ENCODE results near the gene PJVK.

PJVK gene

DNA sequence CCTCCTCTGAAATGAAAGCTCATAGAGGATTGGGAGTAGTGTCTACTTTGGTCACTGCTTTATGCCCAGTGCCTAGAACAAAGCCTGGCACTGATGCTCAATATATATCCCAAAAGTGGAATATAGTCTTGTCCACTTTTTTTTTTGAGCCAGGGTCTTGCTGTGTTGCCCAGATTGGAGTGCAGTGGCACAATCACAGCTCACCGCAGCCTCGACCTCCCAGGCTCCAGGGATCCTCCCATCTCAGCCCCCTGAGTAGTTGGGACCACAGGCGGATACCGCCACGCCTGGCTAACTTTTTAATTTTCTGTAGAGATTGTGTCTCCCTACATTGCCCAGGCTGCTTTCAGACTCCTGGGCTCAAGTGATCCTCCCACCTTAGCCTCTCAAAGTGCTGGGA lies 23.4 kb downstream of the PJVK start:
- TF ChIP-seq, protein P1, sequence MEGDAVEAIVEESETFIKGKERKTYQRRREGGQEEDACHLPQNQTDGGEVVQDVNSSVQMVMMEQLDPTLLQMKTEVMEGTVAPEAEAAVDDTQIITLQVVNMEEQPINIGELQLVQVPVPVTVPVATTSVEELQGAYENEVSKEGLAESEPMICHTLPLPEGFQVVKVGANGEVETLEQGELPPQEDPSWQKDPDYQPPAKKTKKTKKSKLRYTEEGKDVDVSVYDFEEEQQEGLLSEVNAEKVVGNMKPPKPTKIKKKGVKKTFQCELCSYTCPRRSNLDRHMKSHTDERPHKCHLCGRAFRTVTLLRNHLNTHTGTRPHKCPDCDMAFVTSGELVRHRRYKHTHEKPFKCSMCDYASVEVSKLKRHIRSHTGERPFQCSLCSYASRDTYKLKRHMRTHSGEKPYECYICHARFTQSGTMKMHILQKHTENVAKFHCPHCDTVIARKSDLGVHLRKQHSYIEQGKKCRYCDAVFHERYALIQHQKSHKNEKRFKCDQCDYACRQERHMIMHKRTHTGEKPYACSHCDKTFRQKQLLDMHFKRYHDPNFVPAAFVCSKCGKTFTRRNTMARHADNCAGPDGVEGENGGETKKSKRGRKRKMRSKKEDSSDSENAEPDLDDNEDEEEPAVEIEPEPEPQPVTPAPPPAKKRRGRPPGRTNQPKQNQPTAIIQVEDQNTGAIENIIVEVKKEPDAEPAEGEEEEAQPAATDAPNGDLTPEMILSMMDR (IDR thresholded peaks at IDR 0.05; ENCODE audit: insufficient read depth, low read depth, low read length, missing control alignments): no peak
- H3K4me3 ChIP-seq (ENCODE audit: low read length): no peak overlapping the region
- no peak for DNase-seq (ENCODE audit: low read depth)

DNA sequence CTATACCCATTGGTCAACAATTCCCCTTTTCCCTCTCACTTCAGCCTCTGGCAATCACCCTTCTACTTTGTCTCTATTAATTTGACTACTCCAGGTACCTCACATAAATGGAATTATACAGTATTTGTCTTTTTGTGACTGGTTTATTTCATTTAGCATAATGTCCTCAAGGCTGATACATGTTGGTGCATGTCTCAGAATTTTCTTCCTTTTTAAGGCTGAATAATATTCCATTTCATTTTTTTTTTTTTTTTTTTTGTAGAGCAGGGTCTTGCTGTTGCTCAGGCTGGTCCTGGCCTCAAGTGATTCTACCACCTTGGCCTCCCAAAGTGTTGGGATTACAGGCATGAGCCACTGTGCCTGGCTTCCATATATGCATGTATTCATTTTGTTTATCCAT lies 25.3 kb downstream of the PJVK start:
- no peak for DNase-seq (ENCODE audit: low read depth)
- H3K4me3 ChIP-seq (ENCODE audit: low read length): no peak overlapping the region
- TF ChIP-seq, protein P1 (IDR thresholded peaks at IDR 0.05; ENCODE audit: insufficient read depth, low read depth, low read length, missing control alignments): no peak

DNA sequence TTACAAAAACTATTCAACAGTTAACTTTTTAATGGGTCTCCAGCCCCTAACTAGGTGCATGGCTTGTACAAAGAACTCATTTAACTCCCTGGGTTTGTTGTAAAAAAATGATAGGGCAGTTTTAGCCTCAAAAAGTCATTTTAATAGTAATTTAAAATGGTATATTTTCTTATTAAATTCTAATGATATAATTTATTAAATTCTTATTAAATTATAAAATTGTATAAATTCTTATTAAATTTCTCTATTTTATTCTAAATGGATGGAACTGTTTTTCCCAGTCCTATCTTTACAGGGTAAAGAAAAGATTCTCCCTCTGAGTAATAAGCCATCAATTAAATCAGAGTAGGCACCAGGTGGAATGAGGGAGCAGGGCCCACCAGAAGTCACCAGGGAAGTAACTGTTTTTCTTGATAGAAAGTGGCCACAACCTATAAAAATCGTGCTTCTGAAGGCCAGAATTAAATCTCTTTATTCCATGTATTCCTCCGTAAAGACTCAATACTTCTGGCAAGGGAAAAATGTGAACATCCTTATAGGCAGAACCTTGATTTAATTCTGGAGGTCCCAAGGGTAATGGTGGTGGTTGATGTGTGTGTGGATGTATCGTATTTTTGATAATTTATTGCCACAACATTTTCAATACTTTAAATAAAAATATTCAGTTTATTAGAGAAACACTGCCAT lies 26.4 kb downstream of the PJVK start:
- TF ChIP-seq, protein P1 (IDR thresholded peaks at IDR 0.05; ENCODE audit: insufficient read depth, low read depth, low read length, missing control alignments): no peak
- peak overlapping the region; percentile 98 for H3K4me3 ChIP-seq (ENCODE audit: low read length)
- no peak for DNase-seq (ENCODE audit: low read depth)

DNA sequence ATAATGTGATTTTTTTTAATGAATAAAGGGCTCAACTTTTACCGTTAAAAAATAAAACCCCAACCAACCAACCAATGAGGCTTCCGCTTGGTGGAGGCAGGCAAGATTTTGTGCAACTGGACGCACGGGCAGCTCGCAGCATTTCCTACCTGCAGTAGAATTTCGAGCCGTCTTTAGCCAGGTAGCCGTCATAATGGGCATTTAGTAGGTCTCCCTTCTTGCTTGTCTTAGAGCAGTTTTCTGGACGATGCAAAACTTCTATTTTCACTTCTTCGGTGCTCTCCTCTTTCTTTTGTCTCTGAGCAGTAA lies 26.9 kb downstream of the PJVK start:
- peak; percentile 15 for DNase-seq (ENCODE audit: low read depth)
- TF ChIP-seq, protein P1 (IDR thresholded peaks at IDR 0.05; ENCODE audit: insufficient read depth, low read depth, low read length, missing control alignments): no peak
- peak overlapping the region; percentile 98 for H3K4me3 ChIP-seq (ENCODE audit: low read length)

DNA sequence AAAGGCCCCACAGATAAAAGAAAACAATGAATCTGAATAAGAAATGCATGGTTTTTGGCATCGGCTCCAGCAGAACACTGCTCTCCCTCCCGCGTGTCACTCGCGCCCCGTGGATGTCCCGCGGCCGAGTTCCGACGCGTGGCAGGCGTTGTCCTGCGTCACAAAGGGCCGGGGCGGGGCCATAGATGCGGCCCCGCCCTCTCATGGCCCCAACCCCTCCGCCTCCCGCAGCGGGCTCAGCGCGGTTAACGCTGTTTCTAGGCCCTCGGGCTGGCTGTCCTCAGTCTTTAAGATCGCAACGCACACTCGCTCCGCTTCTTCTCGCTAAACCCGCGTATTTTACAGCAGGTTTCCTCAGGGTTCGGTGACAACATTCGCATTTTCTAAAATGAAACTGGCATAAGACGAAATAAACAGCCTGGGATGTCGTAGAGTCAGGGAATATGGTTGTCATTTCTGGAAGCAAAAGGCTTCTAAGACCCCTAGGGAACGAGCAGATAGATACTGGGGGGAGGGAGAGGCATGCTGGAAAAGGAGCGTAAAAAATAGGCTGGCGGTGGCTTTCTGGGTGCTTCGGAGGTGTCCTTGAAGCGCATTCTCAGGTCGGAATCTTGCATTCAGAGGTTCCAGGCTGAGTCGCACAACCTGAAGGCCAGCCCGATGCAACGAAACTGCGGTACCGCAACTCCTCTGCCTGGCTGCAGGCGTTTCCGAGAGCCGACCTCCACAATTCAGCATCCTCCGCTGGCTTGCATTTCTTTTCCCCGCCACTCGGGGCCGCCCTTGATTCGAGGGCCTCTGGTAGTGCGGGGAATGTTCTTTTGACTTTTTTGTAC lies 27.5 kb downstream of the PJVK start, which contains the start of gene FKBP7:
TSS of gene FKBP7 (minus strand) at position 162 of the 836 bp plus-strand sequence. CDS start at position 61, 101 bp downstream.
- peak within 1 kb of the TSS; percentile 98 for H3K4me3 ChIP-seq (ENCODE audit: low read length)
- TF ChIP-seq, protein P1 (IDR thresholded peaks at IDR 0.05; ENCODE audit: insufficient read depth, low read depth, low read length, missing control alignments): peak; percentile 74
- DNase-seq (ENCODE audit: low read depth): peak; percentile 76

DNA sequence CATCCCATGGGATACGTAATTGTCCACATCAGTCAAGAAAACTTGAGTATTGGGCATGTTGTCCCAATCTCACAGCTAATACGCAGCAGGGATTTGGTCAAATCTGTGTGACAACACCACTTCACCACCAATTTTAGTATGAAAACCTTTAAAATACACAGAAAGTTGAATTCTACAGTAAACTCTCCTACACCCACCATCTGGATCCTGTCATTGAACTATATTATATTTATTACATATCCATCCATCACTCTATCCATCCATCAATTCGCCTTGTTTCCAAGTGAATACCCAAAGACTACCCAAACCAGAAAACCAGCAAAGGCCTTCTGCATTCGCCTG lies 28.1 kb downstream of the PJVK start:
- DNase-seq (ENCODE audit: low read depth): no peak
- H3K4me3 ChIP-seq (ENCODE audit: low read length): peak overlapping the region; percentile 98
- TF ChIP-seq, protein P1 (IDR thresholded peaks at IDR 0.05; ENCODE audit: insufficient read depth, low read depth, low read length, missing control alignments): no peak
